Calu3 (cell line): ENCODE results near the gene BEGAIN. TPM values are rescaled to one million over a fixed set of nuclear protein-coding genes. Genes with fewer than 3 reads are reported as not detected.

Experiments
- BruUV-seq: library from RNA; stranded (reverse); fragments of 400-500 nt; replicated peaks from 2 replicates; lab custom pipeline; 2021; lab: Mats Ljungman, UMichigan
- CTCF ChIA-PET: fragments of 300-600 bp; sonication (Branson Sonifier 250); formaldehyde crosslinking; loops from one replicate; lab custom pipeline; 2022; ENCODE audit warnings: antibody characterized with exemption; lab: Charles Lee
- DNase-seq: peaks from one replicate; pipeline ENCODE4 v3.0.0; 2022
- H3K27ac Mint-ChIP-seq: one replicate; pipeline ENCODE4 v1.8.0; 2022; ENCODE audit warnings: mixed read lengths; ENCODE audit not compliant: unreplicated experiment
- H3K27me3 Mint-ChIP-seq: one replicate; pipeline ENCODE4 v1.8.0; 2022; ENCODE audit warnings: mixed read lengths; ENCODE audit not compliant: unreplicated experiment
- H3K36me3 Mint-ChIP-seq: one replicate; pipeline ENCODE4 v1.8.0; 2022; ENCODE audit warnings: mild to moderate bottlenecking, moderate library complexity, mixed read lengths; ENCODE audit not compliant: insufficient read depth, unreplicated experiment
- H3K4me1 Mint-ChIP-seq: one replicate; pipeline ENCODE4 v1.8.0; 2022; ENCODE audit warnings: mild to moderate bottlenecking, low read depth, mixed read lengths; ENCODE audit not compliant: unreplicated experiment
- H3K4me3 Mint-ChIP-seq: one replicate; pipeline ENCODE4 v1.8.0; 2022; ENCODE audit warnings: mild to moderate bottlenecking, low read depth, moderate library complexity, mixed read lengths; ENCODE audit not compliant: unreplicated experiment
- H3K9me3 Mint-ChIP-seq: one replicate; pipeline ENCODE4 v1.8.0; 2022; ENCODE audit warnings: low read depth, mixed read lengths; ENCODE audit not compliant: unreplicated experiment
- CTCF ChIP-seq: fragments of 200-600 bp; IDR thresholded peaks from one replicate; pipeline ENCODE4 v1.8.0; 2022; ENCODE audit warnings: antibody characterized with exemption; ENCODE audit not compliant: unreplicated experiment
- intact Hi-C: fragments of 100-400 bp; cut with micrococcal nuclease; formaldehyde crosslinking; loops from one replicate; pipeline ENCODE4 v1.10.0; 2022; ENCODE audit not compliant: unreplicated experiment
- total RNA-seq: library from RNA; stranded (reverse); gene quantifications from 2 replicates; pipeline ENCODE4 v1.2.3, GENCODE V29; 2022

Gene BEGAIN
- total RNA-seq, 1 experiment from 2014 or later: 0.26 TPM

GRCh38 chr14:100564512-100564911, 22.7 kb downstream of the BEGAIN start:
- intact Hi-C loops: no loop called here
- Mint-ChIP-seq H3K36me3 (peaks cover 5% of the 10 kb centered on the region), H3K9me3 (no peaks in the 10 kb centered on the region), H3K27me3 (peaks cover 62% of the 10 kb centered on the region), H3K4me3 (no peak overlapping the region), H3K27ac (no peak overlapping the region), H3K4me1 (no peaks in the 10 kb centered on the region)
- CTCF ChIA-PET: no interaction called here
- BruUV-seq: no TSS peak
- DNase-seq: no peak
- TF ChIP-seq CTCF: no peak

- Mint-ChIP-seq H3K4me3 (no peak overlapping the region), H3K27me3 (peaks cover 70% of the 10 kb centered on the region), H3K27ac (no peak overlapping the region), H3K9me3 (no peaks in the 10 kb centered on the region), H3K36me3 (peaks cover 10% of the 10 kb centered on the region), H3K4me1 (no peaks in the 10 kb centered on the region)
- no peak for DNase-seq
- intact Hi-C loops: no loop called here
- TF ChIP-seq CTCF: no peak
- CTCF ChIA-PET: no interaction called here
- BruUV-seq: no TSS peak
Measured at GRCh38 chr14:100562751-100563150, 24.5 kb downstream of the BEGAIN start.

GRCh38 chr14:100561005-100561404, 26.2 kb downstream of the BEGAIN start:
- no peak overlapping the region for H3K27ac Mint-ChIP-seq
- peaks cover 6% of the 10 kb centered on the region for H3K36me3 Mint-ChIP-seq
- H3K4me1 Mint-ChIP-seq: no peaks in the 10 kb centered on the region
- peaks cover 84% of the 10 kb centered on the region for H3K27me3 Mint-ChIP-seq
- TF ChIP-seq CTCF: no peak
- H3K9me3 Mint-ChIP-seq: no peaks in the 10 kb centered on the region
- no peak for DNase-seq
- H3K4me3 Mint-ChIP-seq: no peak overlapping the region
- CTCF ChIA-PET: no interaction called here
- BruUV-seq: no TSS peak
- intact Hi-C loops: no loop called here

- Mint-ChIP-seq H3K27me3 (peaks cover 81% of the 10 kb centered on the region), H3K36me3 (peaks cover 5% of the 10 kb centered on the region), H3K9me3 (no peaks in the 10 kb centered on the region), H3K27ac (no peak overlapping the region), H3K4me3 (no peak overlapping the region), H3K4me1 (no peaks in the 10 kb centered on the region)
- DNase-seq: no peak
- BruUV-seq: no TSS peak
- CTCF ChIA-PET: no interaction called here
- TF ChIP-seq CTCF: no peak
- intact Hi-C loops: no loop called here
Measured at GRCh38 chr14:100560471-100560870, 26.7 kb downstream of the BEGAIN start.
